NB4 (cell line): Measurements from ENCODE around the gene SNRPB2.

Experiments used
- DNase-seq: peaks from one replicate; pipeline ENCODE4 v3.0.0; 2010; ENCODE audit warnings: low read depth
- H3K4me3 ChIP-seq: one replicate; pipeline ENCODE4 v1.5.1; 2011; ENCODE audit warnings: mild to moderate bottlenecking, low read depth, low read length, moderate library complexity
- CTCF ChIP-seq: IDR thresholded peaks from one replicate; pipeline ENCODE4 v1.5.1; 2012; ENCODE audit warnings: low read depth, low read length
- MYC ChIP-seq: IDR thresholded peaks from 2 replicates; pipeline ENCODE4 v1.6.1; 2011; ENCODE audit warnings: low read depth, low read length
- POLR2A ChIP-seq: IDR thresholded peaks from 2 replicates; pipeline ENCODE4 v1.6.1; 2011; ENCODE audit warnings: mild to moderate bottlenecking; ENCODE audit not compliant: insufficient read length; ENCODE audit errors: extremely low read depth
- TF ChIP-seq, protein P1 (sequence below): IDR thresholded peaks from 2 replicates; pipeline ENCODE4 v1.6.1; 2011; ENCODE audit warnings: low read depth, low read length

SNRPB2 gene

GRCh38 chr20:16747291-16747811 lies 17.5 kb downstream of the SNRPB2 start:
- no peak for DNase-seq
- no peak overlapping the region for H3K4me3 ChIP-seq
- TF ChIP-seq MYC (no peak), POLR2A (no peak), CTCF (no peak)
- TF ChIP-seq, protein P1, sequence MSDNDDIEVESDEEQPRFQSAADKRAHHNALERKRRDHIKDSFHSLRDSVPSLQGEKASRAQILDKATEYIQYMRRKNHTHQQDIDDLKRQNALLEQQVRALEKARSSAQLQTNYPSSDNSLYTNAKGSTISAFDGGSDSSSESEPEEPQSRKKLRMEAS: no peak

DNA sequence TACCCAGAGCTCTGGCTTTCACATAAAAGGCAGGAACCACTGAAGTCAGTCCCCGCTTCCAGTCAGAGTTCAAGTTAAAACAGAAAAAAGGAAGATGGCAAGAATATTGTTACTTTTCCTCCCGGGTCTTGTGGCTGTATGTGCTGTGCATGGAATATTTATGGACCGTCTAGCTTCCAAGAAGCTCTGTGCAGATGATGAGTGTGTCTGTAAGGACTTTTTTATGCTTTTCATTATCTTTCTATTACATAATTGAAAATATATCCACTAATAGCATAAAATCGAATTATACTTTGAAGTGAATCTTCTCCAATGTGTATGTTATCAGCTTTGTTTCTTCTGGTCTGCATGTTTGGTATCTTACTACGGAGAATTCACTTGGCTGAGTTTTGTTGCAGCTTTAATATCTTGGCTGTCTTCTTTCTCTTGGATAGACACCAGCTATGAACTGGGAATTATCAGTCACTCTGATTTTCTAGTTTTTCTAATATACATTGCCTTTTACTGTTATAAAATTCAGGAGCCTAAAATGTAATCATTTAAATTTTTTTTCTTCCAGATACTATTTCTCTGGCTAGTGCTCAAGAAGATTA lies 18.6 kb downstream of the SNRPB2 start, which contains the start of gene OTOR:
Gene OTOR, plus strand, starts transcription at position 51 of the 593 bp plus-strand sequence. Its CDS starts 44 bp downstream, at position 95.
- TF ChIP-seq MYC: no peak
- TF ChIP-seq, protein P1: no peak
- TF ChIP-seq CTCF: no peak
- no peak for TF ChIP-seq POLR2A
- no peak within 1 kb of the TSS for H3K4me3 ChIP-seq
- no peak for DNase-seq

DNA sequence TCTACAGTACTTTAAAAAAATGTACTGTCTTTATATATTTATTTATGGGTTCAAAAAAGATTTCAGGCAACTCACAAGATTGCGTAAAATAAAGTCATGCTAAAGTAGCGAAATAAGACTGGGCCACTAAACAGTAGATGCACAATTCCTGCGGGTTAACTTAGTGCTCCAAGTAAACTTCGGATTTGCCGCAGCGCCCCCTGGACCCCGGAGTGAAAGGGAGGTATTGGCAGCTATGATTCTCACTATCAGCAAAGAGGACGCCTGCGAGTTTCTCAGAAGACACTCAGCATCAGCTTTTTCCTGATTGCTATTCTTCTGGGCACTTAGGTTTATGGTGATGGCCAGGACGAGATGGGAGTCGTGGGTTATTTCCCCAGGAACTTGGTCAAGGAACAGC lies 19.7 kb downstream of the SNRPB2 start:
- peak; percentile 16 for DNase-seq
- TF ChIP-seq, protein P1: no peak
- TF ChIP-seq CTCF: peak; percentile 34
- no peak overlapping the region for H3K4me3 ChIP-seq

DNA sequence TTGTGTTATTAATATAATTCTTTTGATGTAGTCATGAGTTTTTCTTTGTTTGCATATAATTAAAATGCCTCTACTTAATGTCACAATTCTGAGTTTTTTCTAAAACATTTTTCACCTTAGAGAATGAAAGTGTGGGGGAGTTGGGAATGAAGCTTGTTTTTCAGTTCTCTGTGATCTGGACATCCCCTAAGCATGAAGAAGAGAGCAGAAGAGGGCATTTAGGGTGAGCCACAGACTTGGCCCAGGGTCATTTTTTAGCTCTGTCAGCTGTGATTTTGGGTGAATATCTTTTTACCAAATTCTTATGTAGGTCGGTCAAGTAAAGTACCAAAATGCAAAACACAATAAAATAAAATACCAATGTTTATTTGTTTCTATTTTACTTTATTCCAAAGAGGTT lies 22.3 kb downstream of the SNRPB2 start:
- TF ChIP-seq CTCF (no peak), MYC (no peak), POLR2A (no peak)
- TF ChIP-seq, protein P1: no peak
- no peak for DNase-seq
- H3K4me3 ChIP-seq: no peak overlapping the region

DNA sequence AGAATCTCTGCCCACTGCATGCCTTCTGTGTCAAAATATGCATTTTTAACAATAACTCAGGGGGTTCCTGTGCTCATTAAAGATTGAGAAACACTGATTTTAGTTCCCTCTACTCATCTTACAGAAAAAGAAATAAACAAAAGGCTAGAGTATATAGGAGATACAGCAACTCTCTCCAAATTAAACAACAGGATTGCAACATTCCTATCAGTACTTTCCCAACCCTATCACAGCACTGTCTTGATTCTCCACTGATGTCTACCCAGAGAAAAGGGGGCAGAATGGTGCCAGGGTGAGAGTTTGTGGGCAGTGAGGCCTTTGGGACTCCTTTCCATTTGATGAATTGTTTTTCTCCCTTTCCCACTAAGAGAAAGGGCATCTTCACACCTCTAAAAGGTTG lies 23.1 kb downstream of the SNRPB2 start:
- no peak for DNase-seq
- TF ChIP-seq MYC (no peak), CTCF (no peak), POLR2A (no peak)
- TF ChIP-seq, protein P1: no peak
- H3K4me3 ChIP-seq: no peak overlapping the region
